ENCODE data around the gene TMEM178B.

TMEM178B gene

DNA sequence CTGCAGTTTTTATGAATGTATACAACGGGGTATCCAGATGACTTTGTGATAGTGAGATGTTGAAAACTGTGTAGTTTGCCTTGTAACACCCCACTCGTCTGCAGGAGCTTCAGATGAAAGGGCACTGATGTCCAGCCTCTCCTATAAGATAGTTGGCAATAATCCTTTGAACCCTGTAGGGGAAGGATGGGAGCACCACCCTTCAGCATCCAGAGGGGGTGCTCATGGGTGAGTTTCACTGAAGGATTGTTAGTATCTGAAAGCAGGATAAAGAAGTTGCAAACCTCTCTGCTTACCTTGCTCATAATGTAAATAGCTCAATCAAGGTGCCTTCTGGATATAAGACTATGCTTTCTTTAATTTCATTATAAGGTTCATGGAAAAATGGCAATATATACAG is 201.5 kb downstream of the TMEM178B start:
- intact Hi-C loops (cut with DNase I; ENCODE audit: low total_unique reads) = no loop called here
- Histone ChIP-seq H3K27me3 (no peaks in the 10 kb centered on the region), H3K27ac (no peak overlapping the region), H3K4me1 (no peaks in the 10 kb centered on the region), H3K9me3 (no peaks in the 10 kb centered on the region), H3K36me3 (no peaks in the 10 kb centered on the region), H3K4me3 (no peak overlapping the region)
- DNase-seq = no peak
- TF ChIP-seq, protein P1, sequence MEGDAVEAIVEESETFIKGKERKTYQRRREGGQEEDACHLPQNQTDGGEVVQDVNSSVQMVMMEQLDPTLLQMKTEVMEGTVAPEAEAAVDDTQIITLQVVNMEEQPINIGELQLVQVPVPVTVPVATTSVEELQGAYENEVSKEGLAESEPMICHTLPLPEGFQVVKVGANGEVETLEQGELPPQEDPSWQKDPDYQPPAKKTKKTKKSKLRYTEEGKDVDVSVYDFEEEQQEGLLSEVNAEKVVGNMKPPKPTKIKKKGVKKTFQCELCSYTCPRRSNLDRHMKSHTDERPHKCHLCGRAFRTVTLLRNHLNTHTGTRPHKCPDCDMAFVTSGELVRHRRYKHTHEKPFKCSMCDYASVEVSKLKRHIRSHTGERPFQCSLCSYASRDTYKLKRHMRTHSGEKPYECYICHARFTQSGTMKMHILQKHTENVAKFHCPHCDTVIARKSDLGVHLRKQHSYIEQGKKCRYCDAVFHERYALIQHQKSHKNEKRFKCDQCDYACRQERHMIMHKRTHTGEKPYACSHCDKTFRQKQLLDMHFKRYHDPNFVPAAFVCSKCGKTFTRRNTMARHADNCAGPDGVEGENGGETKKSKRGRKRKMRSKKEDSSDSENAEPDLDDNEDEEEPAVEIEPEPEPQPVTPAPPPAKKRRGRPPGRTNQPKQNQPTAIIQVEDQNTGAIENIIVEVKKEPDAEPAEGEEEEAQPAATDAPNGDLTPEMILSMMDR (IDR thresholded peaks at IDR 0.05) = no peak

DNA sequence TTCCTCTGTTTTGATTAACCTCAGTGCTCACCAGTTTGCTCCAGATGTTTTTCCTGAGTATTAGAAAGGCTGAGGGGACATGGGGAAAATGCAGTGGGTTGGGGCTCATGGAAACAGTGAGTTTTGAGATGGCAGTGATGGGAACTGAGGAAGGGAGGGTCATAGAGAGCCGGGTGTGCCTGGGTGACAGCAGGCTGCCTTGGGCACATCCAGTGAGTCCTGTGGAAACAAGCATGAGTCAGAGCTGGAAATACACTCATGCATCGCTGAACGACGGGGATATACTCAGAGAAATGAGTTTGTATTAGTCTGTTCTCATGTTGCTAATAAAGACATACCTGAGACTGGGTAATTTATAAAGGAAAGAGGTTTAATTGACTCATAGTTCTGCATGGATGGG is 202.2 kb downstream of the TMEM178B start:
- intact Hi-C loops (cut with DNase I; ENCODE audit: low total_unique reads) = no loop called here
- H3K9me3 ChIP-seq = no peaks in the 10 kb centered on the region
- DNase-seq = no peak
- no peaks in the 10 kb centered on the region for H3K4me1 ChIP-seq
- H3K4me3 ChIP-seq = no peak overlapping the region
- no peaks in the 10 kb centered on the region for H3K36me3 ChIP-seq
- H3K27me3 ChIP-seq = no peaks in the 10 kb centered on the region
- TF ChIP-seq, protein P1 (IDR thresholded peaks at IDR 0.05) = no peak
- H3K27ac ChIP-seq = no peak overlapping the region

DNA sequence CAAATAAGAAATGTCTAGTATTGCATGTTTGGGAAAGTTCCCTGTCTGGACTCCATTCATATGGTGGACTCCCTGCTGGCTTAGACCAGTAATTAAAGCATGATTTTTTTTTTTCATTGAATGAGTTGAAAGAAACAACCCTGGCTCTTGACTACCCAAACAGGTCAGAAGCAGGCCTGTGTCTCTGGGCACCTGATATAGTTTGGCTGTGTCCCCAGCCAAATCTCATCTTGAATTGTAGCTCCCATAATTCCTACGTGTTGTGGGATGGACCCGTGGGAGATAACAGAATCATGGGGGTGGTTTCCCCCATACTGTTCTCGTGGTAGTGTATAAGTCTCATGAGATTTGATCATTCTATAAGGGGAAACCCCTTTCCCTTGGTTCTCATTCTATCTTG is 206.2 kb downstream of the TMEM178B start:
- no peaks in the 10 kb centered on the region for H3K9me3 ChIP-seq
- H3K36me3 ChIP-seq = no peaks in the 10 kb centered on the region
- DNase-seq = no peak
- H3K4me3 ChIP-seq = no peak overlapping the region
- TF ChIP-seq, protein P1 (IDR thresholded peaks at IDR 0.05) = no peak
- intact Hi-C loops (cut with DNase I; ENCODE audit: low total_unique reads) = no loop called here
- H3K4me1 ChIP-seq = no peaks in the 10 kb centered on the region
- H3K27me3 ChIP-seq = no peaks in the 10 kb centered on the region
- H3K27ac ChIP-seq = no peak overlapping the region

DNA sequence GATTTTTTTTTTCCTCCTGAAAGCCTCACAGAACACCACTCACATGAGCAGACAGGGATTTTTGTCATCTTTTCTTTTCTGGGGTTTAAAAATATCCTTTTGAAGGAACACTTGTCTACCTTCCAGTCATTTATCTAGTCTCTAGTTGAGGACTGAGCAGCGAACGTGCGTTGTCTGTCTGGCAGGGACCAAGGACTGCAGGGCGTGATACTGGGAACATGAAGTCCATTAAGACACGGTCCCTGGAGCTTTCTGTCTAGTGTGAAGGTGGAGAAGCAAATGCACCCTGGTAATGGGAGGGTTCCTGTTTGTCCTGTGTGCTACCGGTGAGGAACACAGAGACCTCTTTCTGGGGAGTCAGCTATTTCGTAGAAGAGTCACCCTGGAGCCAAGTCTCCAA is 207.4 kb downstream of the TMEM178B start:
- intact Hi-C loops (cut with DNase I; ENCODE audit: low total_unique reads) = no loop called here
- TF ChIP-seq, protein P1 (IDR thresholded peaks at IDR 0.05) = no peak
- Histone ChIP-seq H3K36me3 (no peaks in the 10 kb centered on the region), H3K27me3 (no peaks in the 10 kb centered on the region), H3K4me1 (no peaks in the 10 kb centered on the region), H3K27ac (no peak overlapping the region), H3K4me3 (no peak overlapping the region), H3K9me3 (no peaks in the 10 kb centered on the region)
- no peak for DNase-seq

DNA sequence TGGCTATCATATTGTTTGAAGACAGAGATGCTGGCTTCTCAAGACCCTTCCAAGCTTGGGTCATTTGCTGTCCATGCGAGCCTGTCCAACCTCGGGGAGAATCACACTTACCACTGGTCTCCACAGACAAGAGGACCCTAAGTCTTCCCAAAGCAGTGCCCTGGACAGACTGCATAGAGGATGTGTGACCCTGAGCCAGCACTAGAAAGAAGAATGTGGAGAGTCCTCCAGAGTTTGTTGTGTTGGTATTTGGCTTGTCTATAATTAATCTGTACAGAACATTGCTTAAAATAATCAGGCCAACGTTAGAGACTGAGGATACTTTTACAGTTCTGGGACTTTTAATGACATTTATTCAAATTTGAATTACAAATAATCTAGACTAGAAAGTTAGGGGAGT is 212.7 kb downstream of the TMEM178B start:
- H3K4me1 ChIP-seq = no peaks in the 10 kb centered on the region
- H3K27me3 ChIP-seq = no peaks in the 10 kb centered on the region
- TF ChIP-seq, protein P1 (IDR thresholded peaks at IDR 0.05) = no peak
- no peaks in the 10 kb centered on the region for H3K9me3 ChIP-seq
- intact Hi-C loops (cut with DNase I; ENCODE audit: low total_unique reads) = no loop called here
- no peak overlapping the region for H3K4me3 ChIP-seq
- no peak overlapping the region for H3K27ac ChIP-seq
- H3K36me3 ChIP-seq = no peaks in the 10 kb centered on the region
- DNase-seq = no peak

DNA sequence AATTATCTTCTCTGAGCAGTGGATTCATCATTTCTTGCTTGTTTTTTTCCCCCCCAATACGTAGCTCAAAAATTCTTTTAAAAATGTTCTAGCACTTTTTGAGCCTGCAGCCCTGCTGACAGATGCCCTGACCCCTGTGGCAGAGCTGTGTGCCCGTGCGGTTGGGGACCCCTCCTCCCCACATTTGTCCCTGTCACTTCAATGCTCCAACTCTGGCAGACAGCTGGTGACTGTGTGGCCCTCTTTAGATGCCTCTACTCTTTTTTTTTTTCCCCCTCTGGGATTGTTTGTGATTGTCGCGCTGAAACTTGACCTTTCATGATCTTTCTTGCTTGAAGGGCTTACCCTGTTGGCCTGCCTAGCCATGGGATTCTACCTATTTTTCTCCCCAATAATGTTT is 214.1 kb downstream of the TMEM178B start:
- Histone ChIP-seq H3K27me3 (no peaks in the 10 kb centered on the region), H3K9me3 (no peaks in the 10 kb centered on the region), H3K4me1 (no peaks in the 10 kb centered on the region), H3K36me3 (no peaks in the 10 kb centered on the region), H3K4me3 (no peak overlapping the region), H3K27ac (no peak overlapping the region)
- intact Hi-C loops (cut with DNase I; ENCODE audit: low total_unique reads) = no loop called here
- DNase-seq = no peak
- TF ChIP-seq, protein P1 (IDR thresholded peaks at IDR 0.05) = no peak
